AG04450 (cell line): ENCODE results near the gene CHKA. TPM values are rescaled to one million over a fixed set of nuclear protein-coding genes. Genes with fewer than 3 reads are reported as not detected.

ENCODE experiments used
- CTCF ChIA-PET: fragments of 300-600, 350-600 bp; formaldehyde crosslinking; extraction: SDS; loops from one replicate; lab custom pipeline; 2022; ENCODE audit warnings: antibody characterized with exemption, inconsistent platforms; lab: Charles Lee
- POLR2A ChIA-PET: fragments of 350-600 bp; formaldehyde crosslinking; extraction: SDS; loops from one replicate; lab custom pipeline; 2021; ENCODE audit warnings: antibody characterized with exemption, inconsistent platforms; lab: Yijun Ruan, JAX
- DNase-seq: peaks from one replicate; pipeline ENCODE4 v3.0.0-alpha.2; 2011; ENCODE audit warnings: low read depth, low spot score
- H3K27ac ChIP-seq: one replicate; pipeline ENCODE4 v1.5.1; 2012; ENCODE audit warnings: low read depth, low read length, control low read depth
- H3K27me3 ChIP-seq: one replicate; pipeline ENCODE4 v1.6.0; 2012; ENCODE audit warnings: low read length; ENCODE audit not compliant: control insufficient read depth, insufficient read depth
- H3K4me3 ChIP-seq: 2 replicates; pipeline ENCODE4 v1.5.1; 2011; ENCODE audit warnings: mild to moderate bottlenecking, low read depth, low read length, control low read depth
- H3K9me3 ChIP-seq: 2 replicates; pipeline ENCODE4 v1.5.1; 2012; ENCODE audit warnings: low read length; ENCODE audit not compliant: control insufficient read depth, insufficient read depth
- polyA plus RNA-seq: library from polyadenylated mRNA; depleted of rRNA; stranded (reverse); fragments of >200 nt; gene quantifications from 2 replicates; pipeline ENCODE4 v1.2.3, GENCODE V29; 2011
- TF ChIP-seq, protein P1 (sequence below): IDR thresholded peaks from 2 replicates; pipeline ENCODE4 v1.5.1; 2011; ENCODE audit warnings: low read depth, low read length, control low read depth, inconsistent platforms

The CHKA gene
- polyA plus RNA-seq, 1 experiment = 12.5 TPM

GRCh38 chr11:68090706-68091105, 30.5 kb downstream of the CHKA start:
- CTCF ChIA-PET = no interaction called here
- no peaks in the 10 kb centered on the region for H3K27me3 ChIP-seq
- no peak overlapping the region for H3K27ac ChIP-seq
- H3K4me3 ChIP-seq = no peak overlapping the region
- no peak for DNase-seq
- TF ChIP-seq, protein P1, sequence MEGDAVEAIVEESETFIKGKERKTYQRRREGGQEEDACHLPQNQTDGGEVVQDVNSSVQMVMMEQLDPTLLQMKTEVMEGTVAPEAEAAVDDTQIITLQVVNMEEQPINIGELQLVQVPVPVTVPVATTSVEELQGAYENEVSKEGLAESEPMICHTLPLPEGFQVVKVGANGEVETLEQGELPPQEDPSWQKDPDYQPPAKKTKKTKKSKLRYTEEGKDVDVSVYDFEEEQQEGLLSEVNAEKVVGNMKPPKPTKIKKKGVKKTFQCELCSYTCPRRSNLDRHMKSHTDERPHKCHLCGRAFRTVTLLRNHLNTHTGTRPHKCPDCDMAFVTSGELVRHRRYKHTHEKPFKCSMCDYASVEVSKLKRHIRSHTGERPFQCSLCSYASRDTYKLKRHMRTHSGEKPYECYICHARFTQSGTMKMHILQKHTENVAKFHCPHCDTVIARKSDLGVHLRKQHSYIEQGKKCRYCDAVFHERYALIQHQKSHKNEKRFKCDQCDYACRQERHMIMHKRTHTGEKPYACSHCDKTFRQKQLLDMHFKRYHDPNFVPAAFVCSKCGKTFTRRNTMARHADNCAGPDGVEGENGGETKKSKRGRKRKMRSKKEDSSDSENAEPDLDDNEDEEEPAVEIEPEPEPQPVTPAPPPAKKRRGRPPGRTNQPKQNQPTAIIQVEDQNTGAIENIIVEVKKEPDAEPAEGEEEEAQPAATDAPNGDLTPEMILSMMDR = no peak
- no peaks in the 10 kb centered on the region for H3K9me3 ChIP-seq
- POLR2A ChIA-PET = no interaction called here

GRCh38 chr11:68090287-68090686, 30.9 kb downstream of the CHKA start:
- ChIA-PET CTCF (no interaction called here), POLR2A (no interaction called here)
- Histone ChIP-seq H3K27ac (no peak overlapping the region), H3K4me3 (no peak overlapping the region), H3K27me3 (no peaks in the 10 kb centered on the region), H3K9me3 (no peaks in the 10 kb centered on the region)
- DNase-seq = no peak
- TF ChIP-seq, protein P1 = no peak

- ChIA-PET CTCF (no interaction called here), POLR2A (no interaction called here)
- Histone ChIP-seq H3K4me3 (no peak overlapping the region), H3K9me3 (no peaks in the 10 kb centered on the region), H3K27me3 (no peaks in the 10 kb centered on the region), H3K27ac (no peak overlapping the region)
- DNase-seq = no peak
- TF ChIP-seq, protein P1 = no peak
Measured at GRCh38 chr11:68089679-68090078, 31.5 kb downstream of the CHKA start.

GRCh38 chr11:68083517-68083916, 37.7 kb downstream of the CHKA start:
- Histone ChIP-seq H3K27ac (no peak overlapping the region), H3K27me3 (no peaks in the 10 kb centered on the region), H3K4me3 (no peak overlapping the region), H3K9me3 (no peaks in the 10 kb centered on the region)
- DNase-seq = no peak
- ChIA-PET CTCF (no interaction called here), POLR2A (no interaction called here)
- TF ChIP-seq, protein P1 = no peak

DNA sequence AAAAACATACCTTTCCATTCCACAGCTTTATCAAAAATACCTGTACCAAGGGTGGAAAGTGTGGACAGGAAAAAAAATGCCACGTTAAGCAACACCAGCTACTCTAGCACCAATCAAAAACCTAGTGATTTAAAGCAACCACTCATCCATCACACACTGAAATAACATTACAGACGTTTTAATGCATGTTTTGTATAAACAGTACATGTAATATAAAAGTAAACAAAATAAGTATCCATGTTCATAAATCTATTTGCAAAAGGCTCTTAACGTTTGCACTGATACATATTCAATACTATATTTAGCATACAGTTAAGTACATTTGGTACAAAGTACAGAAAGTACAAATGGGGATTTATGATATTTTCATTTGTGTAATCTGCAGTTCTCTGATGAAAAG, 38.7 kb downstream of the CHKA start:
- no peak overlapping the region for H3K27ac ChIP-seq
- no peak for DNase-seq
- no peaks in the 10 kb centered on the region for H3K9me3 ChIP-seq
- H3K4me3 ChIP-seq = no peak overlapping the region
- TF ChIP-seq, protein P1 = no peak
- POLR2A ChIA-PET = interaction anchor here (0.6 kb wide), 1 partner anchor 31 kb away, joined by 4 read pairs; no protein-coding TSS in a partner anchor
- no peaks in the 10 kb centered on the region for H3K27me3 ChIP-seq
- CTCF ChIA-PET = no interaction called here
